ENCODE results near the gene LONRF2.
"Not testable (repeated sequence)": the region's sequence is repeated elsewhere in the genome, so short reads cannot be mapped to it uniquely, and the experiment has no call there.

LONRF2 gene

GRCh38 chr2:100260712-100261620 is 61.3 kb downstream of the LONRF2 start:
- DNase-seq (ENCODE audit: low read depth): peak; percentile 41
- no peak overlapping the region for H3K4me3 ChIP-seq (ENCODE audit: low read depth, low read length)

- DNase-seq (ENCODE audit: low read depth): no peak
- no peak overlapping the region for H3K4me3 ChIP-seq (ENCODE audit: low read depth, low read length)
Measured at GRCh38 chr2:100259106-100259505, 63.2 kb downstream of the LONRF2 start.

GRCh38 chr2:100257939-100258338 is 64.4 kb downstream of the LONRF2 start:
- DNase-seq (ENCODE audit: low read depth): no peak
- H3K4me3 ChIP-seq (ENCODE audit: low read depth, low read length): no peak overlapping the region

GRCh38 chr2:100256849-100257248 is 65.5 kb downstream of the LONRF2 start:
- H3K4me3 ChIP-seq (ENCODE audit: low read depth, low read length): no peak overlapping the region
- no peak for DNase-seq (ENCODE audit: low read depth)

- H3K4me3 ChIP-seq (ENCODE audit: low read depth, low read length): no peak overlapping the region
- no peak for DNase-seq (ENCODE audit: low read depth)
Measured at GRCh38 chr2:100256416-100256815, 65.9 kb downstream of the LONRF2 start.

- DNase-seq (ENCODE audit: low read depth): no peak
- H3K4me3 ChIP-seq (ENCODE audit: low read depth, low read length): no peak overlapping the region
Measured at GRCh38 chr2:100254646-100255210, 67.6 kb downstream of the LONRF2 start.

- no peak for DNase-seq (ENCODE audit: low read depth)
- H3K4me3 ChIP-seq (ENCODE audit: low read depth, low read length): no peak overlapping the region
Measured at GRCh38 chr2:100253786-100254185, 68.5 kb downstream of the LONRF2 start.

GRCh38 chr2:100252811-100253698 is 69.2 kb downstream of the LONRF2 start:
- DNase-seq (ENCODE audit: low read depth): no peak
- H3K4me3 ChIP-seq (ENCODE audit: low read depth, low read length): no peak overlapping the region

- H3K4me3 ChIP-seq (ENCODE audit: low read depth, low read length): no peak overlapping the region
- DNase-seq (ENCODE audit: low read depth): no peak
Measured at GRCh38 chr2:100250645-100251044, 71.7 kb downstream of the LONRF2 start.

- no peak overlapping the region for H3K4me3 ChIP-seq (ENCODE audit: low read depth, low read length)
- DNase-seq (ENCODE audit: low read depth): no peak
Measured at GRCh38 chr2:100248971-100249370, 73.3 kb downstream of the LONRF2 start.

GRCh38 chr2:100248556-100248955 is 73.7 kb downstream of the LONRF2 start:
- not testable (repeated sequence) for DNase-seq (ENCODE audit: low read depth); H3K4me3 ChIP-seq (ENCODE audit: low read depth, low read length)

GRCh38 chr2:100248044-100248330 is 74.3 kb downstream of the LONRF2 start:
- DNase-seq (ENCODE audit: low read depth): no peak
- no peak overlapping the region for H3K4me3 ChIP-seq (ENCODE audit: low read depth, low read length)

- H3K4me3 ChIP-seq (ENCODE audit: low read depth, low read length): no peak overlapping the region
- no peak for DNase-seq (ENCODE audit: low read depth)
Measured at GRCh38 chr2:100247256-100248043, 74.9 kb downstream of the LONRF2 start.

- DNase-seq (ENCODE audit: low read depth): no peak
- H3K4me3 ChIP-seq (ENCODE audit: low read depth, low read length): no peak overlapping the region
Measured at GRCh38 chr2:100246163-100247145, 75.8 kb downstream of the LONRF2 start.

- DNase-seq (ENCODE audit: low read depth): no peak
- H3K4me3 ChIP-seq (ENCODE audit: low read depth, low read length): no peak overlapping the region
Measured at GRCh38 chr2:100245681-100246080, 76.6 kb downstream of the LONRF2 start.

GRCh38 chr2:100244881-100245605 is 77.3 kb downstream of the LONRF2 start:
- H3K4me3 ChIP-seq (ENCODE audit: low read depth, low read length): no peak overlapping the region
- DNase-seq (ENCODE audit: low read depth): peak; percentile 37

GRCh38 chr2:100243631-100244030 is 78.7 kb downstream of the LONRF2 start:
- no peak for DNase-seq (ENCODE audit: low read depth)
- H3K4me3 ChIP-seq (ENCODE audit: low read depth, low read length): no peak overlapping the region
